GM12878 (cell line): Measurements from ENCODE around the gene UNC13D. TPM values are rescaled to one million over a fixed set of nuclear protein-coding genes. Genes with fewer than 3 reads are reported as not detected.

Source experiments
- ATAC-seq: fragments of 200-7000 bp; cut with Tn5 transposase; 3 replicates; pipeline ENCODE4 v1.9.1; 2020; ENCODE audit warnings: mild to moderate bottlenecking, moderate library complexity
- BruUV-seq: library from RNA; stranded (reverse); fragments of 400-500 nt; replicated peaks from 2 replicates; lab custom pipeline; 2021; lab: Mats Ljungman, UMichigan
- CTCF ChIA-PET: fragments of 300-600 bp; sonication (Branson Sonifier 250); formaldehyde crosslinking; extraction: SDS; loops from one replicate; lab custom pipeline; 2021; ENCODE audit warnings: inconsistent platforms; lab: Yijun Ruan, JAX
- POLR2A ChIA-PET: fragments of 350-600 bp; formaldehyde crosslinking; extraction: SDS; loops from one replicate; lab custom pipeline; 2021; ENCODE audit warnings: inconsistent platforms; lab: Charles Lee
- RAD21 ChIA-PET: fragments of 300-600 bp; sonication (Branson Sonifier 250); formaldehyde crosslinking; loops from one replicate; lab custom pipeline; 2023; ENCODE audit warnings: antibody characterized with exemption; ENCODE audit not compliant: unreplicated experiment; lab: Charles Lee
- SMC1A ChIA-PET: fragments of 300-600 bp; sonication (Branson Sonifier 250); formaldehyde crosslinking; loops from one replicate; lab custom pipeline; 2023; ENCODE audit not compliant: unreplicated experiment, uncharacterized antibody; lab: Charles Lee
- DNase-seq: peaks from one replicate; pipeline ENCODE4 v3.0.0-alpha.2; 2011; ENCODE audit warnings: low read depth, low spot score
- FAIRE-seq: peaks from 3 replicates; lab custom pipeline; 2011; peaks lifted over from hg19 to GRCh38; lab: Jason Lieb, UNC
- H2AFZ ChIP-seq: 2 replicates; pipeline ENCODE4 v1.6.0; 2011; ENCODE audit warnings: low read depth, low read length, control low read depth; ENCODE audit not compliant: control insufficient read depth
- H3K27ac ChIP-seq: 2 replicates; pipeline ENCODE4 v1.5.1; 2011; ENCODE audit warnings: control low read depth; ENCODE audit not compliant: control insufficient read depth, insufficient read depth
- H3K27me3 ChIP-seq, 2 experiments: replicated peaks in 1 of 2; 2 replicates each; pipeline versions ENCODE4 v1.6.0 to v1.6.1; 2011; ENCODE audit warnings: low read length in 1 of 2; ENCODE audit not compliant: control insufficient read depth in 2 of 2, insufficient read depth in 2 of 2
- H3K36me3 ChIP-seq, 2 experiments: 2 replicates each; pipeline ENCODE4 v1.5.1; 2011; ENCODE audit warnings: low read length in 1 of 2; ENCODE audit not compliant: control insufficient read depth in 2 of 2, insufficient read depth in 2 of 2
- H3K4me1 ChIP-seq: 2 replicates; pipeline ENCODE4 v1.6.1; 2011; ENCODE audit warnings: mild to moderate bottlenecking, low read length, moderate library complexity, mixed read lengths; ENCODE audit not compliant: control insufficient read depth, insufficient read depth
- H3K4me2 ChIP-seq: 2 replicates; pipeline ENCODE4 v1.6.0; 2011; ENCODE audit warnings: control low read depth; ENCODE audit not compliant: control insufficient read depth, insufficient read depth
- H3K4me3 ChIP-seq: fragments of 200-600 bp; sonication (generic); 2 replicates; pipeline ENCODE4 v1.5.1; 2016
- H3K79me2 ChIP-seq: 2 replicates; pipeline ENCODE4 v1.6.0; 2011; ENCODE audit warnings: low read length; ENCODE audit not compliant: control insufficient read depth, insufficient read depth
- H3K9ac ChIP-seq: 2 replicates; pipeline ENCODE4 v1.8.0; 2011; ENCODE audit warnings: low read length, control low read depth, mixed read lengths; ENCODE audit not compliant: control insufficient read depth, insufficient read depth
- H3K9me3 ChIP-seq: replicated peaks from 3 replicates; pipeline ENCODE4 v1.5.1; 2011; ENCODE audit warnings: mild to moderate bottlenecking, low read length; ENCODE audit not compliant: control insufficient read depth, insufficient read depth
- H4K20me1 ChIP-seq: 2 replicates; pipeline ENCODE4 v1.6.0; 2011; ENCODE audit not compliant: control insufficient read depth, insufficient read depth
- CEBPZ ChIP-seq: fragments of 150-350 bp; IDR thresholded peaks from 2 replicates; pipeline ENCODE4 v1.6.1; 2016; ENCODE audit warnings: low read depth, low read length
- FOXM1 ChIP-seq: IDR thresholded peaks from 2 replicates; pipeline ENCODE4 v1.6.1; 2012; ENCODE audit warnings: low read depth, mild to moderate bottlenecking, inconsistent platforms, low read length, moderate library complexity
- PRDM15 ChIP-seq: fragments of 450-650 bp; formaldehyde crosslinking; IDR thresholded peaks from 2 replicates; pipeline ENCODE4 v1.4.0; 2020; ENCODE audit warnings: mild to moderate bottlenecking, moderate library complexity
- RAD21 ChIP-seq: IDR thresholded peaks from 2 replicates; pipeline ENCODE4 v1.6.1; 2011; ENCODE audit warnings: mild to moderate bottlenecking, low read depth, low read length, moderate library complexity; ENCODE audit not compliant: insufficient read depth
- RAD51 ChIP-seq: fragments of 450-650 bp; IDR thresholded peaks from 2 replicates; pipeline ENCODE4 v1.6.1; 2016; ENCODE audit warnings: moderate library complexity, mild to moderate bottlenecking, inconsistent platforms
- STAT3 ChIP-seq: IDR thresholded peaks from 2 replicates; pipeline ENCODE4 v1.6.1; 2011; ENCODE audit warnings: low read depth, low read length, improper control_type of control experiment
- ZBTB11 ChIP-seq: fragments of 450-650 bp; formaldehyde crosslinking; IDR thresholded peaks from 2 replicates; pipeline ENCODE4 v1.5.0; 2022; ENCODE audit warnings: mild to moderate bottlenecking, missing genetic modification characterization
- WGBS: methylation state at CpG from one replicate; pipeline ENCODE4 v1.1.6; 2016; ENCODE audit warnings: low lambda C conversion rate; ENCODE audit not compliant: insufficient replicate concordance, insufficient coverage; ENCODE audit errors: missing lambda C conversion rate; 5-methylcytosine and 5-hydroxymethylcytosine counted together
- in situ Hi-C: fragments of 300-500 bp; cut with MboI; formaldehyde crosslinking; loops from 9 replicates; pipeline ENCODE4 v1.14.3; 2018; ENCODE audit warnings: mixed read lengths
- intact Hi-C: fragments of 100-400 bp; cut with micrococcal nuclease; formaldehyde crosslinking; loops from one replicate; pipeline ENCODE4 v1.14.2; 2022; ENCODE audit not compliant: unreplicated experiment
- polyA plus RNA-seq, 11 experiments: library from polyadenylated mRNA; depleted of rRNA in 4 of 11; unstranded in 6 of 11; stranded (reverse) in 5 of 11; fragments of >200 nt; fragmentation: Nextera tagmentation in 4 of 11; fragmentation: Illumina TruSeq in 1 of 11; extraction: Ambion mirVana in 4 of 11; extraction: Trizol in 1 of 11; gene quantifications; 1 replicate in 1 of 11; 2 replicates in 10 of 11; pipeline versions ENCODE4 v1.2.1 to v1.2.3, GENCODE V29; 2011 to 2016; ENCODE audit warnings: inconsistent platforms in 2 of 11, missing spikeins in 2 of 11, low read depth in 1 of 11
- total RNA-seq, 4 experiments: library from RNA; depleted of rRNA in 3 of 4; stranded (reverse); fragments of >200 nt in 3 of 4; fragmentation: Illumina TruSeq in 1 of 4; extraction: Trizol in 1 of 4; gene quantifications; 2 replicates each; pipeline versions ENCODE4 v1.2.1 to v1.2.3, GENCODE V29; 2013 to 2021

The UNC13D gene
- total and polyA plus RNA-seq, 10 of the 15 experiments (the other 5 are each of a cell fraction or from before 2014, with no cell fraction given) = 0.32 to 63.9 (median 25.2) TPM

- intact Hi-C loops (no loop called here), in situ Hi-C loops (no loop called here)
- peaks cover 14% of the 10 kb centered on the region for H3K4me1 ChIP-seq
- no peak overlapping the region for H3K4me3 ChIP-seq
- no peak overlapping the region for H3K4me2 ChIP-seq
- H3K36me3 ChIP-seq = no peaks in the 10 kb centered on the region; a peak in 4 of 4 replicates
- ChIA-PET RAD21 (no interaction called here), POLR2A (interaction anchor here (3.9 kb wide), 1 partner anchor 59 kb away, joined by 30 read pairs; the partner anchor contains the start of gene UNK), SMC1A (interaction anchor here (1.5 kb wide), 1 partner anchor 9 kb away, joined by 4 read pairs; no protein-coding TSS in a partner anchor), CTCF (interaction anchor here (8.7 kb wide), 1 partner anchor 16 kb away, joined by 117 read pairs; the partner anchor contains the start of gene WBP2)
- no peak overlapping the region for H3K9ac ChIP-seq
- H3K9me3 ChIP-seq = no peaks in the 10 kb centered on the region
- no peak for ATAC-seq
- H4K20me1 ChIP-seq = no peaks in the 10 kb centered on the region
- no peaks in the 10 kb centered on the region for H3K27me3 ChIP-seq
- peaks cover 18% of the 10 kb centered on the region for H3K79me2 ChIP-seq
- TF ChIP-seq PRDM15 (no peak), FOXM1 (no peak), RAD51 (no peak), STAT3 (no peak), ZBTB11 (CRISPR knock-in tag) (no peak), CEBPZ (no peak), RAD21 (no peak)
- TF ChIP-seq, all 136 proteins: peak for 0
- no peak for FAIRE-seq
- DNase-seq = no peak
- Histone ChIP-seq H2AFZ (no peak overlapping the region), H3K27ac (no peak overlapping the region)
- WGBS = 94% methylated on average over 18 of the region's 18 CpGs
- no TSS peak for BruUV-seq
Measured at GRCh38 chr17:75842411-75842810, 1.8 kb downstream of the UNC13D start.
